ENCODE data around the gene PCDHGB2.

DNA sequence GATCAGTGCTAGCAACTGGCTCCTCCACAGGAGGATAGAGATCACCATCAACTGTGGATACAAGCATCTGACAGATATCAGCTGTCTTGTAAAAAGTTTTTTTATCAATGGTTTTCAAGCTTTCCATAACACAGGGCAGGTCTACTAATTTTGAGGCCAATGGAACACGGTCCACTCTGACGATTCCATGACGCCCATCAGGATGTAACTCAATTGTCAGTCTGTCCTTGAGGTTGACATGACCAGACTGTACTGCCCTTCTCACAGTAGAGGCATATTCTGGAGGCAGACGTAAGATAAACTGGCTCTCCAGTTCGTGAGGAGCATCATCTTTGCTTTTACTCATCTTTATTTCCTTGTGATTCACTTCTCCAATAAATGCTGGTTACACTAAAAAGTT is 40.1 kb upstream of the PCDHGB2 start:
- no peak for TF ChIP-seq CREB1 (IDR thresholded peaks at IDR 0.05; ENCODE audit: low read depth)
- no peak for TF ChIP-seq YY1 (IDR thresholded peaks at IDR 0.05; ENCODE audit: low read depth)
- TF ChIP-seq, protein P1, sequence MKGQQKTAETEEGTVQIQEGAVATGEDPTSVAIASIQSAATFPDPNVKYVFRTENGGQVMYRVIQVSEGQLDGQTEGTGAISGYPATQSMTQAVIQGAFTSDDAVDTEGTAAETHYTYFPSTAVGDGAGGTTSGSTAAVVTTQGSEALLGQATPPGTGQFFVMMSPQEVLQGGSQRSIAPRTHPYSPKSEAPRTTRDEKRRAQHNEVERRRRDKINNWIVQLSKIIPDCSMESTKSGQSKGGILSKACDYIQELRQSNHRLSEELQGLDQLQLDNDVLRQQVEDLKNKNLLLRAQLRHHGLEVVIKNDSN (IDR thresholded peaks at IDR 0.05), result no peak
- no peak for TF ChIP-seq NFIC (IDR thresholded peaks at IDR 0.05)
- TF ChIP-seq, protein P2, sequence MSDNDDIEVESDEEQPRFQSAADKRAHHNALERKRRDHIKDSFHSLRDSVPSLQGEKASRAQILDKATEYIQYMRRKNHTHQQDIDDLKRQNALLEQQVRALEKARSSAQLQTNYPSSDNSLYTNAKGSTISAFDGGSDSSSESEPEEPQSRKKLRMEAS (IDR thresholded peaks at IDR 0.05), result no peak
- TF ChIP-seq FOXM1 (IDR thresholded peaks at IDR 0.05; ENCODE audit: borderline replicate concordance, low read depth), result no peak
- TF ChIP-seq, protein P3, sequence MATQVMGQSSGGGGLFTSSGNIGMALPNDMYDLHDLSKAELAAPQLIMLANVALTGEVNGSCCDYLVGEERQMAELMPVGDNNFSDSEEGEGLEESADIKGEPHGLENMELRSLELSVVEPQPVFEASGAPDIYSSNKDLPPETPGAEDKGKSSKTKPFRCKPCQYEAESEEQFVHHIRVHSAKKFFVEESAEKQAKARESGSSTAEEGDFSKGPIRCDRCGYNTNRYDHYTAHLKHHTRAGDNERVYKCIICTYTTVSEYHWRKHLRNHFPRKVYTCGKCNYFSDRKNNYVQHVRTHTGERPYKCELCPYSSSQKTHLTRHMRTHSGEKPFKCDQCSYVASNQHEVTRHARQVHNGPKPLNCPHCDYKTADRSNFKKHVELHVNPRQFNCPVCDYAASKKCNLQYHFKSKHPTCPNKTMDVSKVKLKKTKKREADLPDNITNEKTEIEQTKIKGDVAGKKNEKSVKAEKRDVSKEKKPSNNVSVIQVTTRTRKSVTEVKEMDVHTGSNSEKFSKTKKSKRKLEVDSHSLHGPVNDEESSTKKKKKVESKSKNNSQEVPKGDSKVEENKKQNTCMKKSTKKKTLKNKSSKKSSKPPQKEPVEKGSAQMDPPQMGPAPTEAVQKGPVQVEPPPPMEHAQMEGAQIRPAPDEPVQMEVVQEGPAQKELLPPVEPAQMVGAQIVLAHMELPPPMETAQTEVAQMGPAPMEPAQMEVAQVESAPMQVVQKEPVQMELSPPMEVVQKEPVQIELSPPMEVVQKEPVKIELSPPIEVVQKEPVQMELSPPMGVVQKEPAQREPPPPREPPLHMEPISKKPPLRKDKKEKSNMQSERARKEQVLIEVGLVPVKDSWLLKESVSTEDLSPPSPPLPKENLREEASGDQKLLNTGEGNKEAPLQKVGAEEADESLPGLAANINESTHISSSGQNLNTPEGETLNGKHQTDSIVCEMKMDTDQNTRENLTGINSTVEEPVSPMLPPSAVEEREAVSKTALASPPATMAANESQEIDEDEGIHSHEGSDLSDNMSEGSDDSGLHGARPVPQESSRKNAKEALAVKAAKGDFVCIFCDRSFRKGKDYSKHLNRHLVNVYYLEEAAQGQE (IDR thresholded peaks at IDR 0.05; ENCODE audit: low read depth), result no peak
- no peak for TF ChIP-seq TEAD4 (IDR thresholded peaks at IDR 0.05)
- no peak for TF ChIP-seq TCF12 (IDR thresholded peaks at IDR 0.05; ENCODE audit: low read depth)
- TF ChIP-seq RAD21 (IDR thresholded peaks at IDR 0.05; ENCODE audit: low read depth), result no peak

Measured in Ishikawa (cell line).